Stomach (tissue), 4 donors: ENCODE measurements around the gene MKNK2.

ENCODE experiments used
- EP300 ChIP-seq: sonication (generic); formaldehyde crosslinking; IDR thresholded peaks from one replicate; pipeline ENCODE4 v1.6.1; 2017; ENCODE audit warnings: antibody characterized with exemption
- TF ChIP-seq, protein P1 (sequence below), 7 experiments: fragments of 450-650 bp in 4 of 7; fragments of 200-600 bp in 3 of 7; sonication (generic) in 3 of 7; IDR thresholded peaks; one replicate each; pipeline ENCODE4 v1.5.1; 2016 to 2019; ENCODE audit warnings: antibody characterized with exemption in 7 of 7, control low read depth in 2 of 7, mild to moderate bottlenecking in 1 of 7

DNA sequence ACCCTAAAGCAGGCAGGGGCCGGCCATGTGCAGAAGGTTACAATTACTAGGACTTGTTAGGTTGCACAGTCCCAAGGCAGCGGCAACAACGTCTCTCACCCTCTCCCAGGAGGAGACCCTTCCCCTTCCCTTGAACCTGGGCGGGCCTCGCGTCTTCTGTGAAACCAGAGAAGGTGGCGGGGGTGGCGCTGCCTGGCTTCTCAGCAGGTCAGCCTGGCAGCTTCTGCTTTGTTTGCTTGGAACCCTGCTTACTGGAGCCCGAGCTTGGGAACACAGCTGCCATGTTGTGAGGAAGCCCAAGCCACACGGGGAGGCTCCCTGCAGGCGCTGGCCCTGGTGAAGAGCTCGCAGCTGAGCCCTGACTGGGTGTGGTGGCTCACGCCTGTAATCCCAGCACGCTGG, 15.5 kb downstream of the MKNK2 start:
- TF ChIP-seq, protein P1, sequence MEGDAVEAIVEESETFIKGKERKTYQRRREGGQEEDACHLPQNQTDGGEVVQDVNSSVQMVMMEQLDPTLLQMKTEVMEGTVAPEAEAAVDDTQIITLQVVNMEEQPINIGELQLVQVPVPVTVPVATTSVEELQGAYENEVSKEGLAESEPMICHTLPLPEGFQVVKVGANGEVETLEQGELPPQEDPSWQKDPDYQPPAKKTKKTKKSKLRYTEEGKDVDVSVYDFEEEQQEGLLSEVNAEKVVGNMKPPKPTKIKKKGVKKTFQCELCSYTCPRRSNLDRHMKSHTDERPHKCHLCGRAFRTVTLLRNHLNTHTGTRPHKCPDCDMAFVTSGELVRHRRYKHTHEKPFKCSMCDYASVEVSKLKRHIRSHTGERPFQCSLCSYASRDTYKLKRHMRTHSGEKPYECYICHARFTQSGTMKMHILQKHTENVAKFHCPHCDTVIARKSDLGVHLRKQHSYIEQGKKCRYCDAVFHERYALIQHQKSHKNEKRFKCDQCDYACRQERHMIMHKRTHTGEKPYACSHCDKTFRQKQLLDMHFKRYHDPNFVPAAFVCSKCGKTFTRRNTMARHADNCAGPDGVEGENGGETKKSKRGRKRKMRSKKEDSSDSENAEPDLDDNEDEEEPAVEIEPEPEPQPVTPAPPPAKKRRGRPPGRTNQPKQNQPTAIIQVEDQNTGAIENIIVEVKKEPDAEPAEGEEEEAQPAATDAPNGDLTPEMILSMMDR (IDR thresholded peaks at IDR 0.05) = no peak
- no peak for TF ChIP-seq EP300
